Stimulated activated CD4-positive, alpha-beta T cell treated with anti-CD3 and anti-CD28 coated beads, Interleukin-1b, Interleukin-23, amount 100 ng/mL, for 1 hour (primary cell): ENCODE measurements around the gene PPY.
"Not testable (repeated sequence)": the region's sequence is repeated elsewhere in the genome, so short reads cannot be mapped to it uniquely, and the experiment has no call there.

Experiments
- DNase-seq, 2 donors: peaks; one replicate each; pipeline ENCODE4 v3.0.0-alpha.2; 2020; ENCODE audit warnings: low read depth in 2 of 2

PPY gene

GRCh38 chr17:43942051-43942685 is at the start of gene PPY:
TSS of gene PPY (minus strand) at chr17:43942476. CDS start at chr17:43941654, 822 bp downstream.
- DNase-seq, result no peak

- DNase-seq, result no peak
Observed at GRCh38 chr17:43988301-43988700, 46.0 kb upstream of the PPY start.

- DNase-seq, result no peak
Observed at GRCh38 chr17:43987131-43988021, 45.1 kb upstream of the PPY start.

GRCh38 chr17:43986225-43986981 is 44.1 kb upstream of the PPY start:
- no peak for DNase-seq

- DNase-seq, result no peak
Observed at GRCh38 chr17:43984521-43984920, 42.2 kb upstream of the PPY start.

- DNase-seq, result no peak
Observed at GRCh38 chr17:43983515-43984411, 41.5 kb upstream of the PPY start.

GRCh38 chr17:43983196-43983514 is 40.9 kb upstream of the PPY start:
- no peak for DNase-seq

GRCh38 chr17:43982171-43982570 is 39.9 kb upstream of the PPY start:
- DNase-seq, result no peak

GRCh38 chr17:43979671-43980070 is 37.4 kb upstream of the PPY start:
- DNase-seq, result no peak

GRCh38 chr17:43979011-43979410 is 36.7 kb upstream of the PPY start:
- no peak for DNase-seq

GRCh38 chr17:43978078-43978477 is 35.8 kb upstream of the PPY start:
- DNase-seq, result no peak

GRCh38 chr17:43976963-43977837 is 34.9 kb upstream of the PPY start:
- no peak for DNase-seq

GRCh38 chr17:43975898-43976297 is 33.6 kb upstream of the PPY start:
- no peak for DNase-seq

GRCh38 chr17:43974382-43975266 is 32.3 kb upstream of the PPY start:
- no peak for DNase-seq

GRCh38 chr17:43972444-43973212 is 30.4 kb upstream of the PPY start:
- DNase-seq, result not testable (repeated sequence)

GRCh38 chr17:43971436-43971835 is 29.2 kb upstream of the PPY start:
- DNase-seq, result not testable (repeated sequence)

- no peak for DNase-seq
Observed at GRCh38 chr17:43970366-43970765, 28.1 kb upstream of the PPY start.

GRCh38 chr17:43967251-43967875 is 25.1 kb upstream of the PPY start:
- DNase-seq, result no peak
